Prostate gland (tissue), 2 donors: ENCODE data around the gene PTGES2.

Experiments used
- CTCF ChIP-seq, 4 experiments: fragments of 200-600 bp in 2 of 4; fragments of 450-650 bp in 2 of 4; sonication (generic) in 2 of 4; IDR thresholded peaks; 1 replicate in 3 of 4; 2 replicates in 1 of 4; pipeline ENCODE4 v1.5.1; 2016 to 2019; ENCODE audit warnings: antibody characterized with exemption in 4 of 4, mild to moderate bottlenecking in 2 of 4, moderate library complexity in 2 of 4
- POLR2A ChIP-seq: fragments of 450-650 bp; IDR thresholded peaks from one replicate; pipeline ENCODE4 v1.6.1; 2016; ENCODE audit warnings: antibody characterized with exemption, mild to moderate bottlenecking
- POLR2AphosphoS5 ChIP-seq: sonication (generic); formaldehyde crosslinking; IDR thresholded peaks from one replicate; pipeline ENCODE4 v1.6.1; 2017; ENCODE audit warnings: antibody characterized with exemption

- TF ChIP-seq POLR2A: no peak
- TF ChIP-seq CTCF (IDR thresholded peaks at IDR 0.05): no peak
- TF ChIP-seq POLR2AphosphoS5: no peak
Observed at GRCh38 chr9:128099231-128099931, 28.1 kb downstream of the PTGES2 start.
